HuH-7.5 (cell line): Measurements from ENCODE around the gene RASA3.
"Not testable (repeated sequence)": the region's sequence is repeated elsewhere in the genome, so short reads cannot be mapped to it uniquely, and the experiment has no call there.

Source experiments
- DNase-seq: peaks from one replicate; pipeline ENCODE4 v3.0.0; 2011; ENCODE audit warnings: low spot score

RASA3 gene

GRCh38 chr13:114114006-114114640 lies 18.3 kb downstream of the RASA3 start:
- DNase-seq = no peak

- not testable (repeated sequence) for DNase-seq
Observed at GRCh38 chr13:114113395-114113794, 19.0 kb downstream of the RASA3 start.

GRCh38 chr13:114112826-114113322 lies 19.5 kb downstream of the RASA3 start:
- no peak for DNase-seq

GRCh38 chr13:114112231-114112825 lies 20.1 kb downstream of the RASA3 start:
- DNase-seq = no peak

GRCh38 chr13:114111577-114111976 lies 20.8 kb downstream of the RASA3 start:
- DNase-seq = no peak

- not testable (repeated sequence) for DNase-seq
Observed at GRCh38 chr13:114110830-114111189, 21.6 kb downstream of the RASA3 start.

- DNase-seq = no peak
Observed at GRCh38 chr13:114110091-114110829, 22.2 kb downstream of the RASA3 start.

GRCh38 chr13:114109641-114110041 lies 22.8 kb downstream of the RASA3 start:
- DNase-seq = no peak

GRCh38 chr13:114108894-114109293 lies 23.5 kb downstream of the RASA3 start:
- DNase-seq = no peak

- no peak for DNase-seq
Observed at GRCh38 chr13:114108141-114108761, 24.2 kb downstream of the RASA3 start.

GRCh38 chr13:114107686-114108081 lies 24.7 kb downstream of the RASA3 start:
- DNase-seq = no peak

GRCh38 chr13:114106991-114107685 lies 25.3 kb downstream of the RASA3 start:
- DNase-seq = no peak

GRCh38 chr13:114106526-114106925 lies 25.9 kb downstream of the RASA3 start:
- no peak for DNase-seq

GRCh38 chr13:114105521-114106225 lies 26.8 kb downstream of the RASA3 start:
- DNase-seq = no peak

GRCh38 chr13:114104655-114105520 lies 27.5 kb downstream of the RASA3 start:
- DNase-seq = no peak

- no peak for DNase-seq
Observed at GRCh38 chr13:114103801-114104654, 28.4 kb downstream of the RASA3 start.

- DNase-seq = not testable (repeated sequence)
Observed at GRCh38 chr13:114103289-114103621, 29.2 kb downstream of the RASA3 start.

- DNase-seq = no peak
Observed at GRCh38 chr13:114102521-114103288, 29.7 kb downstream of the RASA3 start.

GRCh38 chr13:114102131-114102520 lies 30.3 kb downstream of the RASA3 start:
- DNase-seq = no peak
